Natural killer cell treated with Interleukin-12 subunit alpha and Interleukin-12 subunit beta and Interleukin-15 and Interleukin-18, amount 100 ng/mL, for 72 hours (primary cell): ENCODE measurements around the gene SEMA3G. TPM values are rescaled to one million over a fixed set of nuclear protein-coding genes. Genes with fewer than 3 reads are reported as not detected.

Experiments
- ATAC-seq, 2 donors: fragments of 150-1000 bp; cut with Tn5 transposase in 1 of 2; sonication (Bioruptor Pico), chemical (Tn5 transposase) in 1 of 2; 2 replicates each; pipeline ENCODE4 v1.10.0; 2021
- DNase-seq: peaks from one replicate; pipeline ENCODE4 v3.0.0; 2022; ENCODE audit warnings: low spot score
- H3K27ac Mint-ChIP-seq, 2 donors: 1 replicate in 1 of 2; 2 replicates in 1 of 2; pipeline ENCODE4 v1.8.0; 2022; ENCODE audit warnings: mixed read lengths in 2 of 2, mild to moderate bottlenecking in 1 of 2, moderate library complexity in 1 of 2
- H3K27me3 Mint-ChIP-seq, 2 donors: 1 replicate in 1 of 2; 2 replicates in 1 of 2; pipeline ENCODE4 v1.8.0; 2022; ENCODE audit warnings: mixed read lengths in 2 of 2
- H3K36me3 Mint-ChIP-seq: one replicate; pipeline ENCODE4 v1.8.0; 2022; ENCODE audit warnings: mixed read lengths
- H3K4me1 Mint-ChIP-seq, 2 donors: 1 replicate in 1 of 2; 2 replicates in 1 of 2; pipeline ENCODE4 v1.8.0; 2022; ENCODE audit warnings: low read depth in 2 of 2, mixed read lengths in 2 of 2, mild to moderate bottlenecking in 1 of 2
- H3K4me3 Mint-ChIP-seq: one replicate; pipeline ENCODE4 v1.8.0; 2022; ENCODE audit warnings: mixed read lengths
- H3K9me3 Mint-ChIP-seq: 2 replicates; pipeline ENCODE4 v1.8.0; 2022; ENCODE audit warnings: mixed read lengths
- total RNA-seq, 2 donors: library from RNA; stranded (reverse); gene quantifications; one replicate each; pipeline ENCODE4 v1.2.3, GENCODE V29; 2022

Gene SEMA3G
- total RNA-seq, 2 donors from 2014 or later, result 0.08 TPM; not detected in 1

DNA sequence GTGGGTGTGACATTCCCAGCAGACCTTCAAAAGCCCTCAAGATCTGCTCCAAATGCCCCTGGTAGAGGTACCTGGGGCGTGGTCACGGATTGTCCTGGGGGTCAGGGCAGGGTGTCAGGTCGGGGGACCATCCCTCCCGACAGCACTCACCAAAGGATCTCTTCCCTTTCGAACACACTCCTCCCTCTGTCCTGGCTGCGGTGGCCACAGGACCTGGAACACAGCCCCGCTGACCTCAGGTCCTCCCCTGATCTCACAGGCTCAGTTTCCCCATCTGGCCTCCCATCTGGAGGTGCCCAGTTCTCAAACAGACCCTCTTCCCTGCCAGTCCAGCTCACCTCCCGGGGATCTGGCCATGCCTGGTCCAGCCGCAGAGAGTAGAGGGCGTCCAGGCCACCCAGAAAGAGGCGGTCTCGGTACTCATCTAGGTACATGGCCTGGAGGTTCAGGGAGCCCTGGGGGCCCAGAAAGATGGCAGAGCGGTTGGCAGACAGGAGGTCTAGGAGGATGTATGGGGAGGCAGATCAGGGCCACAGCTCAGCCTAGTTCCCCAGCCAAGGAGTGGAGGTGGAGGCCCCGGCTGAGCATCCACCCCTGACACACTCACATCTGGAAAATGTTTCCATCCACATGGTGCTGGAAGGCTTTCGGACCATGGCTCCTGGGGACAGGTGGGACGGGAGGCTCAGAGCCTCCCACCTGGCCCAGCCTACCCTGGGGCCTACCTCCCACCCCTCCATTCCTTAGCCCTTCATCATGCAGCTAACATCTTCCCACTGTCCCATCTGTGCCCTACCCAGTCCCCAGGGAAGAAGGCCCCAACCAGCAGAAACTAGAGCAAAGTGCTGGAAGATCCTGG lies 2.3 kb downstream of the SEMA3G start:
- DNase-seq, result peak; percentile 44
- Mint-ChIP-seq H3K4me1 (peaks cover 5 to 6% of the 10 kb centered on the region in 2 donors), H3K36me3 (no peaks in the 10 kb centered on the region), H3K4me3 (no peak overlapping the region), H3K9me3 (no peaks in the 10 kb centered on the region), H3K27ac (no peak overlapping the region), H3K27me3 (no peaks in the 10 kb centered on the region)
- no peak for ATAC-seq

DNA sequence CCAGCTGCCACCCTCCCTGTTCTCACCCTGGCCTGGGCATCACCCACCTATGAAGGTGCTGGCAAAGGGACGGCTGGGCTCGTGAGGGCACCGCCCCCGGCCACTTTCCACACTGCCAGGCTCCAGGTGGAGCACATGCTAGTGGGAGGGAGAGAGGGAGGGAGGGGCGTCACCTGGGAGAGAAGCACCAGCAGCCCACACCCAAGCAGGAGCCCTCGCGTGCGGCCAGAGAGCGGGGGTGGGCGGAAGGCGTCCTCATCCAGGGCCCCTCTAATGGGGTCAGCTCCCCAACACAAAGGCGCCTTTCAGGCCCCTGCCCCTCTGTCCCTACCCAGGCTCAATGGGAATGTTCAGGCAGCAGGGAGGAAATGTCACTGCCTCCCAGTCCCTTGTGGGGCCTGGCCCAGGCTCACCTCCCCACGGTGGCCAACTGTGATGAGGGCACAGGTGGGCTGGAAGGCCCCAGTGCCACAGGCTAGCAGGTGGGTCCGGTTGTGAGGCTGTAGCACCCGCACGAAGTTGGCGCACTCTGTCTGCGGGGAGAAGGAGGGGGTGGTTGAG lies 3.1 kb downstream of the SEMA3G start:
- Mint-ChIP-seq H3K4me3 (no peak overlapping the region), H3K9me3 (no peaks in the 10 kb centered on the region), H3K27ac (no peak overlapping the region), H3K36me3 (no peaks in the 10 kb centered on the region), H3K4me1 (peaks cover under 1 to 2% of the 10 kb centered on the region in 2 donors), H3K27me3 (no peaks in the 10 kb centered on the region)
- ATAC-seq, result no peak
- DNase-seq, result peak; percentile 56

DNA sequence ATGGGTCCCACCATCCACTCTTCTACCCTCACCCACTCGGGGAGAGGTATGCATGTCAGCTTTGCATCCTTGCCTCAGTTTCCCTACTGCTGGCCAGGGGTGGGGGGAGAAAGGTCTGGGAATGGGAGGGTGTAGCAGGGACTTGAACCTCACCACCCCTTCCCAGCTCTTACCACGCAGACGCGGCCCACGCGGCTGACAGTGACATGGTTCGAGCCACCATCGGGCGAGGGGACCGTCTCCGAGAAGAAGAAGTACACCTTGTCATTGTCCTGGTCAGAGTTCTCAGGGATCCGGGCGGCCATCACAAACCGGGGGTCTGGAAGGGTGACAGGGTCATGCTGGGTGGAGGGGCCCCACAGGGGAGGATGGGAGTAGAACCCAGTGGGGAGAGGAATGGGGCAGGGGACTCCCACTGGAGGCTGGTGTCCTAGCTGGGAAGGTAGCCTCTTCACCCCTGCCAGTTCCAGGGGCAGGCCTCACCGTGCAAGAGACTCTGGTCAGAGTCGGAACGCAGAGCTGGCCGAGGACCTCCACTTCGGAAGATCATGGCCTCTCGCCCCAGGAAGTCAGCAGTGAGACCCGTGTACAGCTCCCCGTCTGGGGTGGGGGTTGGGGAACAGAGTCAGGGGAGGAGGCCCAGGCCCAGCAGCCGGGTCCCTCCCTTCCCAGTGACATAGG lies 3.7 kb downstream of the SEMA3G start:
- no peak for ATAC-seq
- Mint-ChIP-seq H3K27ac (no peak overlapping the region), H3K27me3 (no peaks in the 10 kb centered on the region), H3K4me1 (no peaks in the 10 kb centered on the region), H3K9me3 (no peaks in the 10 kb centered on the region), H3K36me3 (no peaks in the 10 kb centered on the region), H3K4me3 (no peak overlapping the region)
- peak; percentile 48 for DNase-seq

DNA sequence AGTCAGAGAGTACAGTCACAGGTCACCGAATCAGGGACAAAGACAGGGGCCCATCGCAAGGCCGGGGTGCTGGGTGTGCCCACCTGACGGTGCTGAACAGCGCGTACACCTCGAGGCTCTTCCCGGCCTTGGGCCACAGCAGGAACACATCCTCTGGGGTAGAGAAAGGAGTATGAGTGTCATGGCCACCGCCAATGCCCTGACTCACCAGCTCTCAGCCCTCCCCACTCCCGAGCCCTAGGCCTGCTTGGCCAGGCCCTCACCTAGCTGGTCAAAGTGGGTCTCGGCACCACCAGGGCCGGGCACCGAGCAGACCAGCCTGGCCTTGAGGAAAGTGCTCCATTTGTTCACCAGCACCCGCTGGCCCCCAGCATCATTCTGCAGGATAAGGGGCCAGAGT lies 4.2 kb downstream of the SEMA3G start:
- ATAC-seq (no peak), DNase-seq (no peak)
- no peaks in the 10 kb centered on the region for H3K4me1 Mint-ChIP-seq
- no peak overlapping the region for H3K4me3 Mint-ChIP-seq
- no peak overlapping the region for H3K27ac Mint-ChIP-seq
- no peaks in the 10 kb centered on the region for H3K9me3 Mint-ChIP-seq
- H3K27me3 Mint-ChIP-seq, result no peaks in the 10 kb centered on the region
- no peaks in the 10 kb centered on the region for H3K36me3 Mint-ChIP-seq

DNA sequence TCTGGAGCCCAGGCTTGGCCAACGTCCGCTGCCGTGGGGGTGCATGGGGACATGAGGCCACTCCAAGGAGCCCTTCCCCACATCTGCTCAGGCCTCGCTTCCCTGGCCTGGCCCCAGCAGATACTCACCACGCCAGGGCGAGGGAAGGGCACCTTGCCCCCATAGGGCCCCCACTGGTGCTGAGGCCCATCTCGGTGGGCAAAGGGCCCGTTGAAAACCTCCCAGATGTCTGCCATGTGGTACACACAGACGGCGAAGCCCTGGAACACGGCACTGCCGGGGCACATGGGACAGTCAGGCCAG lies 4.7 kb downstream of the SEMA3G start:
- Mint-ChIP-seq H3K9me3 (no peaks in the 10 kb centered on the region), H3K27me3 (no peaks in the 10 kb centered on the region), H3K27ac (no peak overlapping the region), H3K4me1 (no peaks in the 10 kb centered on the region), H3K4me3 (no peak overlapping the region), H3K36me3 (no peaks in the 10 kb centered on the region)
- peak; percentile 32 for DNase-seq
- no peak for ATAC-seq

DNA sequence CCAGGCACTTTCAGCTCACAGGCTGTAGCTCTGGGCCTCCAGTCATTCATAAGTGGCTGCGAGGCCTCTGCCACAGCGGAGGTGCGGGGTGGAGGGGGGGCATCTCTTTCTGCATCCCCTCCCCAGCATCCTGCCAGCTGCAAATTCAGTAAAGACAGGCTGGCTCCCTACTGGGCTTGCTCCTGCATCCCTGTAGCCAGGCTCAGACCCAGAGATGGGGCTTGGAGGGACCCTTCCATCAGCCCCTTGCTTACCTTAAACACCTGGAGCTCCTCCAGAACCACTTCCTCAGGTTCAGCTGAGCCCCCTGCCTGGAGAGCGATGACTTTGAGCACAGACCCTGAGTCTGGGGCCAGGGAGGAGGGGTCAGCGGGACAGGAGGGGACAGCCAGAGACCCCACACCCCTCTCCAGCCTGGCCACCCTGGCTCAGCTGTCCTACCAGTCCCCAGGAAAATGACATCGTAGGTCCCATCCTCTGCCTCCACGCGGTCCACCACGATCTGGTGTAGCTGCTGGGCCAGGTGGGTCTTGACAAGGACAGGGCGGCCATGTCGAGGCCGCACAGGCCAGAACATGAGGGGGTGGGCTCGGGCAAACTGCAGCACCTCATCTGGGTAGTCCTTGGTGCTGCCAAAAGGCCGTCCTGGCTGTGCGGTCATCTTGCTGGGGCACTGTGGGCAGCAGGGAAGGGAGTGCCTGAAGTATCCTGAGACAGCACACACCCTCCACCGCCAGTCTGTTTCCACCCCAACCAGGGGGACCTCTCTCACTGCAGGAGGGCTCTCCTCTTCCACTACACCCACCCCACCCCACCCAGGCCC lies 5.3 kb downstream of the SEMA3G start:
- Mint-ChIP-seq H3K9me3 (no peaks in the 10 kb centered on the region), H3K4me3 (no peak overlapping the region), H3K27me3 (no peaks in the 10 kb centered on the region), H3K36me3 (no peaks in the 10 kb centered on the region), H3K27ac (no peak overlapping the region), H3K4me1 (no peaks in the 10 kb centered on the region)
- ATAC-seq, result no peak
- peak; percentile 54 for DNase-seq

DNA sequence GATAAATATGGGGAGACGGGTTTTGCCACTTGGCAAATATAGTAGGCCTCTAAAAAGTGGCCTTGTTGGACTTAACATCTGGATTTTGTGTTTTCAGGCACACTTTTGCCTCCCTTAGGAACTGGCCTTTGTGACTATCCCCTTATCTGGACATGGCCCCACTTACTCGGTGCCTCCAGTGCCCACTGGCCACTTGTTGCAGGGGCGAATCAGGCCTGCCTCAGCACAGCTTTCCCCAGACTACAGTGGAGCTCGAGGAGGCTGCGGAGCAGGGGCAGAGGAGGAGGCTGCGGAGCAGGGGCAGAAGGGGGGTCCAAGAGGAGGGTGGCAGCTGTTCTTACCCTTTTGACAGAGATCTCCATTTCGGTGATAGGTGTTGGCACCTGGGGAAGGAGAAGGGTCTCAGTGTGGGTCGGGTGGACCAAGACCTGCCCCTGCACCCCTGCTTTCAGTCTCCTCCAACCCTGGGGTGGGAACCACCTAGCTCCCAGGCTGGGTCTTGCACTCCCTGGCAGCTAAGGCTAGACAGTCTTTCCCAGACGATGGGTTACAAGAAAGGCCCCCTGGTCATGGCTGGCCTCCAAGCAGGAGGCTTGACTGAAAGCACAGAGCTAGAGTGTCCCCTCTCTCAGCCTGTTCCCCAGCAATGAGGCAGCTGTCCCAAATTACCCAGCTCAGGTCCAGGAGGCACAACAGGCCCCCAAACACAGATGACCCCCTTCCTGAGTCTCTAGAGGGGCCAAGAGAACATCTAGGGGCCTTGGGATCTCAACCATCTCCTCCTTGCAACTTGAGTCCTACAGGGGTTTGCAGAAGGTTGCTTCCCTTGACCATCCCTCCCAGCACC lies 6.1 kb downstream of the SEMA3G start:
- no peaks in the 10 kb centered on the region for H3K36me3 Mint-ChIP-seq
- no peak overlapping the region for H3K4me3 Mint-ChIP-seq
- no peak overlapping the region for H3K27ac Mint-ChIP-seq
- no peaks in the 10 kb centered on the region for H3K27me3 Mint-ChIP-seq
- no peaks in the 10 kb centered on the region for H3K4me1 Mint-ChIP-seq
- ATAC-seq (no peak), DNase-seq (peak; percentile 44)
- no peaks in the 10 kb centered on the region for H3K9me3 Mint-ChIP-seq

DNA sequence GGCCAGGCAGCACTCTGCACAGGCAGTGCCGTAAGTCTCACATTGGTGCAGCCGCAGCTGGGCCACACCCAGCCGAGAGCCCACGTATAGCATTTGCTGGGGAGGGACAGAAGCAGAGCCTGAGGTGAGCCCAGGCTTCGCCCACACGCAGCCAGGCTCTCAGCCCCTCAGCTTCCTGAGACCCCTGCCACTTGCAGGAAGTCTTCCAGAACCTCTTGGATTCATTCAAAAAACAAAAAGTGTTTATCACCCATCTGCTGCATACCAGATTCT lies 6.9 kb downstream of the SEMA3G start:
- H3K4me1 Mint-ChIP-seq, result no peaks in the 10 kb centered on the region
- H3K9me3 Mint-ChIP-seq, result no peaks in the 10 kb centered on the region
- H3K27me3 Mint-ChIP-seq, result no peaks in the 10 kb centered on the region
- no peak for ATAC-seq
- no peak overlapping the region for H3K27ac Mint-ChIP-seq
- H3K36me3 Mint-ChIP-seq, result no peaks in the 10 kb centered on the region
- DNase-seq, result peak; percentile 40
- no peak overlapping the region for H3K4me3 Mint-ChIP-seq

DNA sequence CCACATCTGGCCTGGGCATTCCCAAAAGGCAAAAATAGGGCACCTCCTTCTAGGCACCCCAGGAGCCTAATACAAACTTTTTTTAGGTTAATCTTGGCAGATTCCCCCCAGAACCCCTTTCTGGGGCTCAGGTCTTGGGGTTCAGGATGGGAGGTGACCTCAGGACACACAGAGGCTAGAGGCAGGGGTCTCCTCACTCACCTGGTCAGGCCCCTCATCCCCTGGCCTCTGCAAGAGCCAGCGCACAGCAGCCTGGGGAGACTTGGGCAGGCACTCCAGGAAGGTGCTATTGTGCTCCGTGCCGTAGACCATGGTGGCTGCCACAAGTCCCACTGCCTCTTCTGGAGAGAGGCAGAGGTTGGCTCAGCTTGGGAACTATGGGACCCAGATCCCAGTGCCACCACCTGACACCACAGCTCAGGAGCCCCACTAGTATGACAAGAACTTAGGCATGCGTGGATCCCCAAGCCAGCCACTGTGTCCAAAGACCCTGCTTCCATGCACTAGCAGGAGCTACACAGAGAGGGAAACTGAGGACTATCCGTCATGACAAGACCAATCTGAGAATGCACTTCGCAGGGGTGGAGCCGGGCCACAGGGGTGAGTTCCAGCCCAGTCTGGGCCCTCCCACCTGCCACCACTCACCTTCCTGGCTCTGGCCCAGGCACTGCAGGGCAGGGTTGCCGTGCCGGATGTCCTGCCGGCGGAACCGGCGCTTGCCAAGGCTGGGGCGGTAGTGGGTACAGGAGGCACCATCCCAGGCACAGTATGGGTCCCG lies 7.4 kb downstream of the SEMA3G start:
- H3K4me3 Mint-ChIP-seq, result no peak overlapping the region
- H3K27me3 Mint-ChIP-seq, result no peaks in the 10 kb centered on the region
- H3K9me3 Mint-ChIP-seq, result no peaks in the 10 kb centered on the region
- no peaks in the 10 kb centered on the region for H3K4me1 Mint-ChIP-seq
- H3K36me3 Mint-ChIP-seq, result no peaks in the 10 kb centered on the region
- ATAC-seq (no peak), DNase-seq (peak; percentile 41)
- no peak overlapping the region for H3K27ac Mint-ChIP-seq

DNA sequence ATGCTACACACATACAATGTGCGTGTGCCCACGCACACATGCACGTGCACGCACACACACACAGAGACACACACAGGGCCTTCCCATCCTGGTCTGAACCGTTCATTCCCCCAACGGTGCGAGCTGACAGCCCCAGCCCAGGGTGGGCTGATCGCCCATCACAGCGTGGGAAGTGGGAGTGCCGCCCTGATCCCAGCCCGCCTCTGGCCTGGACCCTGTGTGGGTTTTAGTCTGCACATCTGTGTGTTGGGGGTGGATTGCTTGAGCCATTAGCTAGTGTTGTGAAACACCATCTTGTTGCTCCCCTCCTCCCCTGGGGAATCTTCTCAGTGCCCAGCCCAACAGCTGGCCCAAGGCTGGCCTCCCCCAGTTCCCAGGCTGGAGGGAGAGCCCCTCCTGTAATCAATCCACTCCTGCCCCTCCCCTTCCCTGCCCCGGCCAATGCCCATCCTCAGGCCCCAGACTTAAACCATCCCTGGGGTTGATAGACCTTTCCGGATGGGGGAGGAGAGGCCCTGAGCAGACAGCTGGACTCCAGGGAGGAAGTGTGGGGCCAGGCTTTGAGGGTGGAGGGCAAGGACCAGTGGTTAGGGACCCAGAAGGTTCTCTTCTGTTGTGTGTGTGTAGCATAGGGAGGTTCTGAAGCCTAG lies 8.3 kb downstream of the SEMA3G start:
- Mint-ChIP-seq H3K27me3 (no peaks in the 10 kb centered on the region), H3K4me3 (no peak overlapping the region), H3K4me1 (no peaks in the 10 kb centered on the region), H3K36me3 (no peaks in the 10 kb centered on the region), H3K9me3 (no peaks in the 10 kb centered on the region), H3K27ac (no peak overlapping the region)
- no peak for ATAC-seq
- no peak for DNase-seq

DNA sequence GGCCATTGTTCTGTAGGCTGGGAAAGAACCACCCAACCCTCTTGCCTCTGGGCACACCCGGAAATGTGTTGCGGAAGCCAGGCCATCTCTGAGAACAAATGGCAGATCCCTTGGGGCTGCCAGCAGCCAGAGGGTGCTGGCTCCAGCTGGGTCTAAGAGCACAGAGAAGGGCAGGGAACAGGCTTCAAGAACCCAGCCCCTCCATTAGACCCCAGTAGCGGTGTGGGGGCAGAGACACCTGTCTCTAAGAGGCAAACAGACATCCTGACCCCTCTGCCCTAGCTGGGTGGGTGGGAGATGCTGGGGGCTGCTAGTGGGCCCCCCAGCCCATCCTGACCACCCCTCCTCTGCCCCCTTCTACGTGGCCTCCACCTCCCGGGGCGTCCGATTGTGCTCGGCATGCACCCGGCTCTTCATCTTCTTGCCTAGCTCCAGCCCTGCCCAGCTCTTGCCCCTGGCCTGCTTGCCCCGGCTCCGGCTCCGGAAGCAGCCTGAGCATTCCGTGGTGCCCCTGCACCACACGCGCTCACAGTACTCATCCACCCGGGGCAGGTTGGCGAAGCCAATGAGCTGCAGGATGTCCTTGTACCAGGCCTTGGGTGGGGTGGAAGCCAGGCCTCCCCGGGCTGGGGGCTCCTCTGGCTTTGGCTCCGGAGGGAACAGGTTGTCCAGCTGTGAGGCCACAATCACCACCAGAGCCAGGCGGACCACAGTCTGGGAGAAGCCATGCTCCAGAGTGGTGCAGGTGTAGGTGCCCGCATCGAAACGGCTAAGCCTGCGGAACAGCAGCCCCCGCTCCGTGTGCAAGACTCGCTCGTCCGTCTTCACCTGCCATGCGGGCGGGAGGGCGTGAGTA lies 9.4 kb downstream of the SEMA3G start:
- Mint-ChIP-seq H3K36me3 (no peaks in the 10 kb centered on the region), H3K27me3 (no peaks in the 10 kb centered on the region), H3K27ac (no peak overlapping the region), H3K9me3 (no peaks in the 10 kb centered on the region), H3K4me3 (no peak overlapping the region), H3K4me1 (no peaks in the 10 kb centered on the region)
- ATAC-seq (peak in 1 of 2 donors; percentile 2), DNase-seq (peak; percentile 51)
